ENCODE data around the gene KLC1. TPM values are rescaled to one million over a fixed set of nuclear protein-coding genes. Genes with fewer than 3 reads are reported as not detected.

KLC1 gene
- total and polyA plus RNA-seq, 2 of the 8 experiments (the other 6 are each of a cell fraction or from before 2014, with no cell fraction given), result 84.6 to 134 TPM

DNA sequence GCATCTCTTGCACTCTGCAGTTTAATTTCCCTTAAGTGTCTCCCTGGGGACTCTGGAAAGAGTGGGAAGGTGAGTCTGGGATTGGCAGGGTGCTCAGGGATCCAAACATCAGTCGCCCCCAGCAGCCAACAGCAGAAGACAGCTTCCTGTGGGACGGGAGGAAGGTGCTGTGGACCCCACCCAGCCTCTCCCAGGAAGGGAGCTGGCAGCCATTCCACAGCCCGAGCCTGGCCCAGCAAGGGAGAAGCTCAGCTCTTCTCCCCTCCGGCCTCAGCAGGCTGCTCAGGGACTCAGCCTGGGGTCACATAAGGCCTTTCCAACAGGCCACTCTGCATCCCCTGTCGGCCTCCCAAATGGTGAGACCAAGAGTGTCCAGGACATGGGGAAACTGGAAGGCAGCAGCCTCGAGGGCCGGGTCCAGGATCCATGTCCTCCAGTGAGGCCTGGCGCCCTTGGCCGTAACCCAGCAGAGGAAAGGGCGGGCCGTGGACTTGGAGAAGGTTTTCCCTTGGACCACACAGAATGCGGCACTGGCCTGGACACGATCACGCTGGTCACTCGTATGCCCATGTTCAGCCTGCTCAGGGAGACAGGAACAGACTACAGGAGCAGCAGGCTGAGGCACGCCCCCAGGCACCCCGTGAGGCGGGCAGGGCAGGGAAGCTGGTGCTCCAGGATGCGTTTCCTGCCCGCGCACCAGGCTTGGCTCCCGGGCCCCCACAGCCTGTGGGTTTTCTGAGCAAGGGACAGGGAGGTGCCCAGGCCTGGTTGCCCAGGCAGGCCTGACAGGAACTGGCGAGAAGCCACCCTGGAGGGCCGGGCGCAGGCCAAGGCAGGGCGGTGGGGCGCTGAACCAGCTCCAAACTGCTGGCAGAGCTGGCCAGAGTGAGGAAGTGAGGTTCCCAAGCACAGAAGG lies 82.8 kb downstream of the KLC1 start:
- no peak overlapping the region for H3K18ac ChIP-seq (ENCODE audit: extremely low read depth, low read length)
- no peaks in the 10 kb centered on the region for H3K9me3 ChIP-seq (ENCODE audit: insufficient read depth in 2 of 2, low read depth in 1 of 2, low read length in 1 of 2)
- no peak for DNase-seq (ENCODE audit: low read depth in 1 of 2, low spot score in 2 of 2)
- H3K23ac ChIP-seq (ENCODE audit: insufficient read length), result no peak overlapping the region
- no peak overlapping the region for H4K5ac ChIP-seq (ENCODE audit: insufficient read length, low read depth, low read length)
- peaks cover 9 to 31% (median 21%) of the 10 kb centered on the region in 4 experiments; a peak in 5 of 8 replicates for H3K36me3 ChIP-seq (ENCODE audit: control insufficient read depth in 2 of 4, insufficient read depth in 4 of 4, low read length in 3 of 4)
- H3K23me2 ChIP-seq (ENCODE audit: low read depth, low read length), result peaks cover 4% of the 10 kb centered on the region; the same call in 1 of the 2 replicates
- H4K20me1 ChIP-seq (replicated peaks in 1 of 2; ENCODE audit: control insufficient read depth in 1 of 2, insufficient read depth in 2 of 2, low read length in 2 of 2), result peaks cover 17 to 51% of the 10 kb centered on the region in 2 experiments
- H2AK5ac ChIP-seq (ENCODE audit: low read depth, low read length), result no peak overlapping the region
- H3K14ac ChIP-seq (ENCODE audit: insufficient read length), result no peak overlapping the region
- no peak overlapping the region for H2BK12ac ChIP-seq (ENCODE audit: low read depth, low read length)
- H3K56ac ChIP-seq (replicated peaks; ENCODE audit: insufficient read length, low read depth, low read length), result no peak overlapping the region
- H3K4me3 ChIP-seq (ENCODE audit: extremely low read depth in 1 of 4, insufficient read depth in 2 of 4, low read depth in 3 of 4, low read length in 4 of 4), result no peak overlapping the region
- H3K4me1 ChIP-seq (replicated peaks in 1 of 4; ENCODE audit: control insufficient read depth in 3 of 4, insufficient read depth in 4 of 4, low read length in 3 of 4), result peaks cover 0 to 15% (median 8%) of the 10 kb centered on the region in 4 experiments; a peak in 6 of 7 replicates
- peaks cover 11% of the 10 kb centered on the region for H3K79me1 ChIP-seq (ENCODE audit: low read depth, low read length)
- peaks cover 0 to 20% of the 10 kb centered on the region in 2 experiments; a peak in 2 of 4 replicates for H3K79me2 ChIP-seq (ENCODE audit: control insufficient read depth in 1 of 2, insufficient read depth in 2 of 2, low read length in 2 of 2)
- H2BK120ac ChIP-seq (replicated peaks; ENCODE audit: low read depth, low read length), result no peak overlapping the region
- H2BK20ac ChIP-seq (ENCODE audit: low read length), result no peak overlapping the region
- no peaks in the 10 kb centered on the region for H3K27me3 ChIP-seq (replicated peaks in 1 of 4; ENCODE audit: control insufficient read depth in 3 of 4, extremely low read depth in 1 of 4, insufficient read depth in 3 of 4, low read length in 3 of 4)
- no peak overlapping the region for H2BK5ac ChIP-seq (ENCODE audit: low read depth, low read length)
- H3K9ac ChIP-seq (replicated peaks in 1 of 4; ENCODE audit: extremely low read depth in 1 of 4, low read depth in 3 of 4, low read length in 3 of 4), result peak overlapping the region in 1 of 4 experiments; percentile 15; a peak in 2 of 7 replicates
- CTCF ChIA-PET (ENCODE audit: partially characterized antibody), result interaction anchor here (1.1 to 1.9 kb wide), 4 partner anchors 12 to 198 kb away, joined by 3 to 8 read pairs (median 4); no protein-coding TSS in a partner anchor
- no peak for FAIRE-seq
- H4K8ac ChIP-seq (ENCODE audit: extremely low read depth, insufficient read depth, low read length), result no peak overlapping the region
- H3K4ac ChIP-seq (replicated peaks; ENCODE audit: insufficient read length, low read depth, low read length), result no peak overlapping the region
- H3K4me2 ChIP-seq (ENCODE audit: insufficient read depth in 1 of 2, low read depth in 2 of 2, low read length in 2 of 2), result no peak overlapping the region
- H2AFZ ChIP-seq (ENCODE audit: low read length), result no peak overlapping the region
- no peak overlapping the region for H3K27ac ChIP-seq (ENCODE audit: low read depth, low read length)
- 90% methylated on average over 25 of the region's 27 CpGs; no CpG with 5 or more reads in 1 of the 2 experiments for WGBS, 2 experiments (ENCODE audit: extremely low coverage in 1 of 2, insufficient coverage in 1 of 2, insufficient read length in 1 of 2, insufficient replicate concordance in 2 of 2, low coverage in 1 of 2, low lambda C conversion rate in 2 of 2, missing lambda C conversion rate in 1 of 2)
- POLR2A ChIA-PET (ENCODE audit: partially characterized antibody), result interaction anchor here (0.6 to 3.1 kb wide), 5 partner anchors 9 to 160 kb away, joined by 3 to 16 read pairs (median 3); no protein-coding TSS in a partner anchor
- no peak overlapping the region for H2BK15ac ChIP-seq (ENCODE audit: low read length)
- H4K91ac ChIP-seq (replicated peaks; ENCODE audit: insufficient read length, low read length), result no peak overlapping the region
- no peak for TF ChIP-seq JUND (IDR thresholded peaks at IDR 0.05; ENCODE audit: low read length)
- TF ChIP-seq EGR1 (IDR thresholded peaks at IDR 0.05; ENCODE audit: borderline replicate concordance, low read depth, low read length), result no peak
- TF ChIP-seq NANOG (IDR thresholded peaks at IDR 0.05; ENCODE audit: insufficient read depth, low read depth, low read length, poor library complexity, severe bottlenecking), result no peak
- TF ChIP-seq KDM4A (IDR thresholded peaks at IDR 0.05; ENCODE audit: low read depth, low read length, severe bottlenecking), result no peak
- no peak for TF ChIP-seq SP2 (IDR thresholded peaks at IDR 0.05; ENCODE audit: low read length)
- TF ChIP-seq MAFK (IDR thresholded peaks at IDR 0.05; ENCODE audit: low read depth, low read length), result no peak
- no peak for TF ChIP-seq CHD1 (IDR thresholded peaks at IDR 0.05; ENCODE audit: low read depth, low read length)
- no peak for TF ChIP-seq TEAD4 (IDR thresholded peaks at IDR 0.05; ENCODE audit: low read depth, low read length)
- TF ChIP-seq CBX5 (IDR thresholded peaks at IDR 0.05; ENCODE audit: low read depth, low read length), result no peak
